ENCODE results near the gene RPRD1B. TPM values are rescaled to one million over a fixed set of nuclear protein-coding genes. Genes with fewer than 3 reads are reported as not detected.

RPRD1B gene
- total RNA-seq, 2 donors from 2014 or later, result 22.7 to 42.5 TPM

DNA sequence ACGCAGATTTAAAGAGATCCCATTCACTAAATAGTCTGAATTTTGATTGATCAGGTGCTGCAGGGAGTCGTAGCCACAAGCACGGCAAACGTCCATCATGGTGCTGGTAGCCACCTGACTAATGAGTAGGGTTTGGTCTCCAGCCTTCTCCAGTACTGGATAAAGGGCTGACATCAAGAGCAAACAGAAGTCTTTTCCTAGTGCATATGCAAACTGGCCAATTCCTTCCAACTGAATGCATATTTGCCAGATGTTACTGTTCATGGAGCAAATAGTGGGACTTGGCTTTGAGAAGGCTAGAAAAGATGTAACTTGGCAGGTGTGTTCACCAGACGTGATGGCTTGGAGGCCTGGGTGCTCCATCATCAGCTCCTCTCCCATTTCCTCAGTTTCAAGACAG is 21.9 kb upstream of the RPRD1B start:
- Histone ChIP-seq H3K4me1 (no peaks in the 10 kb centered on the region), H3K9ac (ENCODE audit: low read depth in 2 of 2, low read length in 2 of 2) (no peak overlapping the region), H3K4me3 (no peak overlapping the region), H3K36me3 (peaks cover 7% of the 10 kb centered on the region), H3K27me3 (no peaks in the 10 kb centered on the region), H3K27ac (no peak overlapping the region), H3K9me3 (no peaks in the 10 kb centered on the region)
- no peak for DNase-seq
- TF ChIP-seq, protein P1, sequence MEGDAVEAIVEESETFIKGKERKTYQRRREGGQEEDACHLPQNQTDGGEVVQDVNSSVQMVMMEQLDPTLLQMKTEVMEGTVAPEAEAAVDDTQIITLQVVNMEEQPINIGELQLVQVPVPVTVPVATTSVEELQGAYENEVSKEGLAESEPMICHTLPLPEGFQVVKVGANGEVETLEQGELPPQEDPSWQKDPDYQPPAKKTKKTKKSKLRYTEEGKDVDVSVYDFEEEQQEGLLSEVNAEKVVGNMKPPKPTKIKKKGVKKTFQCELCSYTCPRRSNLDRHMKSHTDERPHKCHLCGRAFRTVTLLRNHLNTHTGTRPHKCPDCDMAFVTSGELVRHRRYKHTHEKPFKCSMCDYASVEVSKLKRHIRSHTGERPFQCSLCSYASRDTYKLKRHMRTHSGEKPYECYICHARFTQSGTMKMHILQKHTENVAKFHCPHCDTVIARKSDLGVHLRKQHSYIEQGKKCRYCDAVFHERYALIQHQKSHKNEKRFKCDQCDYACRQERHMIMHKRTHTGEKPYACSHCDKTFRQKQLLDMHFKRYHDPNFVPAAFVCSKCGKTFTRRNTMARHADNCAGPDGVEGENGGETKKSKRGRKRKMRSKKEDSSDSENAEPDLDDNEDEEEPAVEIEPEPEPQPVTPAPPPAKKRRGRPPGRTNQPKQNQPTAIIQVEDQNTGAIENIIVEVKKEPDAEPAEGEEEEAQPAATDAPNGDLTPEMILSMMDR (IDR thresholded peaks at IDR 0.05), result no peak
- intact Hi-C loops (cut with DNase I), result no loop called here

DNA sequence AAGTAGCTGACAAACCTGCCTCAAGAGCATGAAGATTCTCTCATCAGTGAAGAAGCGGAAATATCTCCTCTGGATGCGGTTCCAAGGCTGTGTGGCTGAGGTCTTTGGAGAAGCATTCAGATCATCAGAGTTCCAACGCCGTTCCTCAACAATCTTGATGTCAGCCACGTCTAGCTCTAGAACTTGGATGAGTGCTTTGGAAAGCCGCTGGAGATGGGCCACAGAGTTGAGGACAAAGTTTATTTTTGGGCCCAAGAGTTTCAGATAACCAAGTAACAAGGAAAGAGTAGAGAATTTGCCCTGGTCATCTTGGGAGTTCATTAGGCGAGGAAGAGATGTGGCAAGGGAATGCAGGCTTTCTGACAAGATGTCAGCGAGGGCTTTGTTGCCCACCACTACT is 21.2 kb upstream of the RPRD1B start:
- no peaks in the 10 kb centered on the region for H3K9me3 ChIP-seq

DNA sequence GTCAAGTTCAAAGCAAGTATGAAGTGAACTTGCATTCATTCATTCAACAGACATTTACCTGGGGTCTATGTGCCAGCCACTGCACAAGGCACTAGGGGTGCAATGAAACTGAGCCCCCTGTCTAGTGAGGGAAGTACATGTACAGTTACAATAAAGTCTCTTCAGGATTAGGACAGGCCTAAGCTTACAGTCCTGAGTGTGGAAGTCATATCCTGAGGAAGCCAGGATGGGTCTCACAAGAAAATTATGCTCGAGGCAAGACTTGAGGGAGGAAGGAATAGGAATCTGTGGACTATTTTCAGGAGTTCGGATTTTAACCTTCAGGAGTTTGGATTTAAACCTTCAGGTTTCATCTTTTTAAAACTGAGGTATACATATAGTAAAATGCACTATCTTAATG is 19.7 kb upstream of the RPRD1B start:
- H3K36me3 ChIP-seq, result peaks cover 7% of the 10 kb centered on the region
- TF ChIP-seq, protein P1 (IDR thresholded peaks at IDR 0.05), result no peak
- no peaks in the 10 kb centered on the region for H3K9me3 ChIP-seq
- DNase-seq, result no peak
- intact Hi-C loops (cut with DNase I), result no loop called here
- no peak overlapping the region for H3K9ac ChIP-seq (ENCODE audit: low read depth in 2 of 2, low read length in 2 of 2)
- H3K4me3 ChIP-seq, result no peak overlapping the region
- H3K27me3 ChIP-seq, result no peaks in the 10 kb centered on the region
- no peak overlapping the region for H3K27ac ChIP-seq
- H3K4me1 ChIP-seq, result no peaks in the 10 kb centered on the region

More for the DNA sequence above, 21.2 kb upstream of the RPRD1B start:
- intact Hi-C loops (cut with DNase I), result no loop called here
- Histone ChIP-seq H3K27ac (no peak overlapping the region), H3K36me3 (peaks cover 7% of the 10 kb centered on the region), H3K27me3 (no peaks in the 10 kb centered on the region), H3K4me3 (no peak overlapping the region), H3K9ac (ENCODE audit: low read depth in 2 of 2, low read length in 2 of 2) (no peak overlapping the region), H3K4me1 (no peaks in the 10 kb centered on the region)
- no peak for DNase-seq
- TF ChIP-seq, protein P1 (IDR thresholded peaks at IDR 0.05), result no peak

DNA sequence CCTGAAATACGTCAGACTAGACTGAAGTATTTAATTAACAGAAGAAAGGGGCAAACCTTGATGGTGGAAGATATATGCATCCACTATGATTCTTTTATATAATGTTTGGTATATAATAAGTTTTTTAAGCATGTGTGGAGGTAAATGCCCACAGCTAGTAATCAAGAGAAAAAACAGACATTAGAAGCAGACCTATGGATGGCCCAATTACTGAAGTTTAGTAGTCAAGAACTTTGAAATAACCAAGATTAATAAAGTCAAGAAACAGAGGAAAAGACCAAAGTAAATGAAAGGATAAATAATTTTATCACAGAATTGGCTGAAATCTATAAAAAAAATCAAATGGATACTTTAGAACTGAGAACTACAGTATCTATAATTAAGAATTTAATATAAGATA is 15.6 kb upstream of the RPRD1B start:
- Histone ChIP-seq H3K36me3 (peaks cover 7% of the 10 kb centered on the region), H3K9ac (ENCODE audit: low read depth in 2 of 2, low read length in 2 of 2) (no peak overlapping the region), H3K4me1 (no peaks in the 10 kb centered on the region), H3K4me3 (no peak overlapping the region), H3K27ac (no peak overlapping the region), H3K27me3 (no peaks in the 10 kb centered on the region), H3K9me3 (no peaks in the 10 kb centered on the region)
- DNase-seq, result no peak
- TF ChIP-seq, protein P1 (IDR thresholded peaks at IDR 0.05), result no peak
- intact Hi-C loops (cut with DNase I), result no loop called here

DNA sequence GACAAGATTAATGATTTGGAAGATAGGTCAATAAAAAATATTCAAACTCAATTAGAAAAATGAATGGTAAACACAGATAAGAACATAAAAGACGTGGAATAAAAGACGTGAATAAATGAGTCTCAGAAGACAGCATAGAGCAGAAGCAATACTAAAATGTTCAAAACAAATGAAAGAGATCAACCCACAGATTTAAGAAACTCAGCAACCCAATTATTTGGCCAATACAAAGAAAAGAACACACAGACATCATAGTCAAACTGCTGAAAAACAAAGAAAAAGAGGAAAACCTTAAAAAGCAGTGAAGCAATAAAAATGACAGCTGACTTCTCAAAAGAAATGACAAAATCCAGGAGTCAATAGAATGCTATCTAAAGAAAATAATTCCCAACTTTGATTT is 15.2 kb upstream of the RPRD1B start:
- Histone ChIP-seq H3K9ac (ENCODE audit: low read depth in 2 of 2, low read length in 2 of 2) (no peak overlapping the region), H3K36me3 (peaks cover 5% of the 10 kb centered on the region), H3K4me3 (no peak overlapping the region), H3K4me1 (no peaks in the 10 kb centered on the region), H3K9me3 (no peaks in the 10 kb centered on the region), H3K27me3 (no peaks in the 10 kb centered on the region), H3K27ac (no peak overlapping the region)
- TF ChIP-seq, protein P1 (IDR thresholded peaks at IDR 0.05), result no peak
- no peak for DNase-seq
- intact Hi-C loops (cut with DNase I), result no loop called here

Data from colonic mucosa (tissue), 4 donors.